GM18517 (cell line): ENCODE measurements around the gene HERPUD1.

Experiments used
- ATAC-seq: cut with Tn5 transposase; IDR thresholded peaks from one replicate; pipeline ENCODE4 v1.9.1; 2021; ENCODE audit warnings: mild to moderate bottlenecking, moderate library complexity; ENCODE audit not compliant: unreplicated experiment

Gene HERPUD1

GRCh38 chr16:56994311-56994710 lies 62.4 kb downstream of the HERPUD1 start:
- ATAC-seq: no peak
